Measurements from ENCODE around the gene KCNK7.
A peak's percentile ranks its signal among the peaks of the same experiment; 100 is the strongest.

KCNK7 gene

GRCh38 chr11:65558930-65559509 is 36.6 kb downstream of the KCNK7 start:
- no peak for TF ChIP-seq JUND (IDR thresholded peaks at IDR 0.05; ENCODE audit: low read depth)
- no peak for DNase-seq (ENCODE audit: low read depth in 1 of 2, low spot score in 1 of 2)
- in situ Hi-C loops (cut with HindIII; ENCODE audit: low pct_unique_long_range_greater_than_20kb, low sequenced_read_pairs): no loop called here

GRCh38 chr11:65558002-65558929 is 37.3 kb downstream of the KCNK7 start, which contains the start of gene LTBP3:
LTBP3 (minus strand) TSS chr11:65558359; CDS start chr11:65557959, 400 bp downstream.
- DNase-seq (ENCODE audit: low read depth in 1 of 2, low spot score in 1 of 2): peak; percentile 90 to 93
- in situ Hi-C loops (cut with HindIII; ENCODE audit: low pct_unique_long_range_greater_than_20kb, low sequenced_read_pairs): no loop called here
- TF ChIP-seq JUND (IDR thresholded peaks at IDR 0.05; ENCODE audit: low read depth): no peak

GRCh38 chr11:65557280-65558001 is 38.2 kb downstream of the KCNK7 start:
- no peak for TF ChIP-seq JUND (IDR thresholded peaks at IDR 0.05; ENCODE audit: low read depth)
- in situ Hi-C loops (cut with HindIII; ENCODE audit: low pct_unique_long_range_greater_than_20kb, low sequenced_read_pairs): no loop called here
- DNase-seq (ENCODE audit: low read depth in 1 of 2, low spot score in 1 of 2): no peak

- TF ChIP-seq JUND (IDR thresholded peaks at IDR 0.05; ENCODE audit: low read depth): no peak
- in situ Hi-C loops (cut with HindIII; ENCODE audit: low pct_unique_long_range_greater_than_20kb, low sequenced_read_pairs): no loop called here
- peak in 1 of 2 experiments; percentile 53 for DNase-seq (ENCODE audit: low read depth in 1 of 2, low spot score in 1 of 2)
Measured at GRCh38 chr11:65556470-65557279, 38.9 kb downstream of the KCNK7 start.

GRCh38 chr11:65555693-65556231 is 39.8 kb downstream of the KCNK7 start:
- no peak for TF ChIP-seq JUND (IDR thresholded peaks at IDR 0.05; ENCODE audit: low read depth)
- DNase-seq (ENCODE audit: low read depth in 1 of 2, low spot score in 1 of 2): no peak
- in situ Hi-C loops (cut with HindIII; ENCODE audit: low pct_unique_long_range_greater_than_20kb, low sequenced_read_pairs): no loop called here

- DNase-seq (ENCODE audit: low read depth in 1 of 2, low spot score in 1 of 2): no peak
- in situ Hi-C loops (cut with HindIII; ENCODE audit: low pct_unique_long_range_greater_than_20kb, low sequenced_read_pairs): no loop called here
- no peak for TF ChIP-seq JUND (IDR thresholded peaks at IDR 0.05; ENCODE audit: low read depth)
Measured at GRCh38 chr11:65554842-65555430, 40.7 kb downstream of the KCNK7 start.

- TF ChIP-seq JUND (IDR thresholded peaks at IDR 0.05; ENCODE audit: low read depth): no peak
- DNase-seq (ENCODE audit: low read depth in 1 of 2, low spot score in 1 of 2): no peak
- in situ Hi-C loops (cut with HindIII; ENCODE audit: low pct_unique_long_range_greater_than_20kb, low sequenced_read_pairs): no loop called here
Measured at GRCh38 chr11:65554057-65554818, 41.4 kb downstream of the KCNK7 start.

GRCh38 chr11:65553301-65554001 is 42.1 kb downstream of the KCNK7 start:
- no peak for TF ChIP-seq JUND (IDR thresholded peaks at IDR 0.05; ENCODE audit: low read depth)
- in situ Hi-C loops (cut with HindIII; ENCODE audit: low pct_unique_long_range_greater_than_20kb, low sequenced_read_pairs): no loop called here
- peak in 1 of 2 experiments; percentile 87 for DNase-seq (ENCODE audit: low read depth in 1 of 2, low spot score in 1 of 2)

- no peak for TF ChIP-seq JUND (IDR thresholded peaks at IDR 0.05; ENCODE audit: low read depth)
- in situ Hi-C loops (cut with HindIII; ENCODE audit: low pct_unique_long_range_greater_than_20kb, low sequenced_read_pairs): no loop called here
- DNase-seq (ENCODE audit: low read depth in 1 of 2, low spot score in 1 of 2): no peak
Measured at GRCh38 chr11:65552388-65552951, 43.1 kb downstream of the KCNK7 start.
